Measurements from ENCODE around the gene DLL4.
A peak's percentile ranks its signal among the peaks of the same experiment; 100 is the strongest.
"Not testable (repeated sequence)": the region's sequence is repeated elsewhere in the genome, so short reads cannot be mapped to it uniquely, and the experiment has no call there.

DLL4 gene

DNA sequence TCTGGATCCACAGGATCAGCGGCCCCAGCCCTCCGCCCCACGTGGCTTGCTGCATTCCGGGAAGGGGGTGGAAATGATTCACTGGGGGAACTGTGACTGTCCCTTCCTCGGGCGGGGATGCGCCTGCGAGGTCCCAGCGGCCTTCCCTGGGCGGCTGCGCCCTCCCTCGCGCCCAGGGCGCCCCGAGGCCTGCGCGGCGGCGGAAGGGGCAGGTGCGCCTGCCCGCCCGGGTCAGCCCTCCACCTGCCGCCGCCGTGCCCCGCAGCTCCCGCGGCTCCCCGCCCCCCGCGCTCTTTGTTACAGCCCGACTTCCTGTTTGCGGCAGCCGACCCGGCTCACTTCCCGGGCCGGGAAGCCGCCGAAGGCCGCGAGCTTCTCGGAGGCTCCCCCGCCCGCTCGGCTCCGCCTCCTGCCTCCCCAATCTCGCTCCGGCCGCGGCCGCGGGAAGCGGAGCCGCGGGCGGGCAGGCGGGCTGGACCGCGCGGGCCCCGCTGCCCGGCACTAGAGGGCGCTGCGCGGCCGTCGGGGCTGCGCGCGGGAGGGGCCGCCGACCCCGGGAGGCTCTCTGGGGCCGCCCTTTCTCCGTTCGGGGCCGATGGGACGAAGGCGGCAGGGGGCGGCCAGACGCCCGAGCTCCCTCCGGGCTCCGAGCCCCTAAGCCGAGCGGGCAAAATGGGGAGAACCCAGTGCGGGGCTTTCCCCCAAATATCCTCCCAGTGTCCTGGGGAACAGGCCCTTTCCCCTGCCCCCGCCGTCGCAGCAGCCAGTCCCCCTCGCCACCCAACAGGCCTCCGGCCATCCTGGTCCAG is 12.6 kb downstream of the DLL4 start:
- peak; percentile 29 to 59 for DNase-seq (ENCODE audit: low read depth in 1 of 2, low spot score in 1 of 2)

DNA sequence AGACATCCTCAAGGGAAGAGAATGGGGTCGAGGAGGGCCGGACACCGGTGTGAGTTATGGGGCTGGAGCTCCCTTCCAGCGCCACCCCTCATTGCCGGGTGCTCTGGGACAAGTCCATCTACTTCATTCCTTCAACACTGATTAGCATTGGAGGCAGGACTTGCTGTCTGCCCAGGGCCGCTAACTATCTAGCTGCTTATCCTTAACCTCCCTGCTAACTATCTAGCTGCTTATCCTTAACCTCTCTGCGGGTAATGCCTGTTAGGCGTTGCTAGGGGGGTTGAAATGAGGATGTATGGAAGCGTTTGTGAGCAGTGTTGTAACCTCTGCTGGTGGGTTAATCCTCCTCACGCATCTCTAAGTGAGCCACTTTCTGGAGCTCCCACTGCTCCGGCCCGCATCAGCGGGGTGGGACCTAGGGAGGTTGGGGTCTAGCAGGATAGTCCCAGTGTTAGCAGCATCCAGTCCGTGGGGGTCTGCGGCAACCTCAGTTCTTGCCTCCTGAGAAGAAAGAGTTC is 13.3 kb downstream of the DLL4 start:
- no peak for DNase-seq (ENCODE audit: low read depth in 1 of 2, low spot score in 1 of 2)

- no peak for DNase-seq (ENCODE audit: low read depth in 1 of 2, low spot score in 1 of 2)
Observed at GRCh38 chr15:40942878-40943277, 13.7 kb downstream of the DLL4 start.

GRCh38 chr15:40943764-40944365 is 14.7 kb downstream of the DLL4 start:
- DNase-seq (ENCODE audit: low read depth in 1 of 2, low spot score in 1 of 2): no peak

- DNase-seq (ENCODE audit: low read depth in 1 of 2, low spot score in 1 of 2): no peak
Observed at GRCh38 chr15:40944510-40945296, 15.6 kb downstream of the DLL4 start.

GRCh38 chr15:40948706-40949473 is 19.8 kb downstream of the DLL4 start:
- DNase-seq (ENCODE audit: low read depth in 1 of 2, low spot score in 1 of 2): no peak

GRCh38 chr15:40949756-40950207 is 20.6 kb downstream of the DLL4 start:
- no peak for DNase-seq (ENCODE audit: low read depth in 1 of 2, low spot score in 1 of 2)

DNA sequence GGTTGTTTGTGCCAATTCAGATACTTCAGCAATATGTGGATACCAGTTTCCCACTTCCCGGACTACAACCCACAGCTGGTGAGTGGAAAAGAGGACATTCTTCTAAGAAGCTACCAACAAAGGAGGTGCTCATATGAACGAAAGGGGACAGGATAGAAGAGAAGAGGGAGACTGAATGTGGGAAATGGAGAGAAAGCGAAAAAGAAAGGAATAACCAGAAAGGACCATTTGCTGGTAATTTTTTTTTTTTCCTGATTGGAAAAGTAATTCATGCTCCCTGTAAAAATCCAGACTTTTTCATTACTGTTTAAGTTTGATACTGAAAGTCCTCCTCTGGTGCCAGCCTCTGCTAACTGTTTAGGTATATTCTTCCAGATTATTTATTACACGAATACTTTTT is 22.6 kb downstream of the DLL4 start:
- DNase-seq (ENCODE audit: low read depth in 1 of 2, low spot score in 1 of 2): no peak

DNA sequence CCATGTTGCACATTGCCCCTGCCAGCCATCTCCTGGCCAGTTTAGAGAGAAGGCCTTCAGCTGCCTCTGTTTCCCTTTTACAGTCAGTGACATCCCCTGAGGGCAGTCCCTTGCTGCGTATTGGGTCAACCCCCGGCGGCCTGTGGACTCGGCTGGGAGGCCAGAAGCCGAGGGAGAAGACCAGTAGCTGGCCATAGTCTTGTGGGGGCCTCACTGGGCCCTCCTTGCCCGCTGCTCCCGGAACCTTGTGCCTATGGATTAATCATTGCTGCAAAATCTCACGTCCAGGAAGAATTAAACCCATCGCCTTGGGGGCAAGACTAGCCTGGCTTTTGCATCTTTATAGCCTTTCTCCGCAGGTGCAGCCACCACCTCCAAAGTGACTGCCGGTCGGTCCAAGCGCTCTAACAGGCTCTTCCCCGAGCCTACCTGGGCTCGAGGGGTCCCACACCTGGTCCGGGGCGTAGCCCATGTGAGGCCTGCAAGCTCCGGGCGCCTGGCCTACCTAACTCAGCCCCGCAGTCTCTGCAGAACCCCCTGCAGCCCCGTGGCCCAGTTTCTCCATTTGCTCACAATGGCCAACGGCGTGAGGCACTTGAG is 23.3 kb downstream of the DLL4 start:
- DNase-seq (ENCODE audit: low read depth in 1 of 2, low spot score in 1 of 2): no peak

- DNase-seq (ENCODE audit: low read depth in 1 of 2, low spot score in 1 of 2): peak; percentile 88 to 90
Observed at GRCh38 chr15:40952901-40953712, 24.0 kb downstream of the DLL4 start, which contains the start of gene CHAC1. Gene CHAC1 (plus strand): TSS chr15:40953471. CDS start chr15:40953584, 113 bp downstream.

DNA sequence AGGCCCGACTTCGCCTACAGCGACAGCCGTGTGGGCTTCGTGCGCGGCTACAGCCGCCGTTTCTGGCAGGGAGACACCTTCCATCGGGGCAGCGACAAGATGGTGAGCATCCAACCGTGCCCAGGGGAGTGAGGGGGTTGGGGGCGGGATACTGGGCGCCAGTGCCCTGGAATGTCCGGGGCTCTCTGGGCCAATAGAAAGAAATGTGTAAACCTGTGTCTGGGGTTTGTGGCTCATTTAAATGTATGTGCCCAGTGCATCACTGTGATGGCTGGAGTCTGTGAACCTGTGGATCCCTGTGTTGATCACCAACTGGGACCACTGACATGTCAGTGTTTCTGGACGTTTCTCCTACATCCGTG is 24.6 kb downstream of the DLL4 start:
- DNase-seq (ENCODE audit: low read depth in 1 of 2, low spot score in 1 of 2): no peak

DNA sequence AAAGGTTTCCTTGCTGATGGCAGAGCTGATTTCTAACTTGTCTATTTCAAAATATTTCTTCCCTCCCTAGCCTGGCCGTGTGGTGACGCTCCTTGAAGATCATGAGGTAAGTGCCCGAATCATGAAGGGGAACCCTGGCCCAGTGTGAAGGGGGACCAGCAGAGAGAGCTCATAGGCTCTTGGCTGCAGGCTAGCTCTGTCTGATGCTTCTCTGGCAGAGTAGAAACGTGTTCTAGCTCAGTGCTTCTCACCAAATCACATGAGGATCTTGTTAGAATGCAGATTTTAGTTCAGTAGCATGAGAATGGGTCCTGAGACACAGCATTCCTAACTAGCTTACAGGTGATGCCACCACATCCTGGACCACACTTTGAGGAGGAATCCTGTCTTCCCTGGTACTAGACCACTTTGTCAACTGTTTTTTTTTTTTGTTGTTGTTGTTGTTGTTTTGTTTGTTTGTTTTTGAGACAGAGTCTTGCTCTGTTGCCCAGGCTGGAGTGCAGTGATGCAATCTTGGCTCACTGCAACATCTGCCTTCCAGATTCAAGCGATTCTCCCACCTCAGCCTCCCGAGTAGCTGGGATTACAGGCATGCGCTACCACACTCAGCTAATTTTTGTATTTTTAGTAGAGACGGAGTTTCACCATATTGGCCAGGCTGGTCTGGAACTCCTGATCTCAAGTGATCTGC is 25.2 kb downstream of the DLL4 start:
- DNase-seq (ENCODE audit: low read depth in 1 of 2, low spot score in 1 of 2): not testable (repeated sequence)

- DNase-seq (ENCODE audit: low read depth in 1 of 2, low spot score in 1 of 2): no peak
Observed at GRCh38 chr15:40955141-40955903, 26.2 kb downstream of the DLL4 start.

DNA sequence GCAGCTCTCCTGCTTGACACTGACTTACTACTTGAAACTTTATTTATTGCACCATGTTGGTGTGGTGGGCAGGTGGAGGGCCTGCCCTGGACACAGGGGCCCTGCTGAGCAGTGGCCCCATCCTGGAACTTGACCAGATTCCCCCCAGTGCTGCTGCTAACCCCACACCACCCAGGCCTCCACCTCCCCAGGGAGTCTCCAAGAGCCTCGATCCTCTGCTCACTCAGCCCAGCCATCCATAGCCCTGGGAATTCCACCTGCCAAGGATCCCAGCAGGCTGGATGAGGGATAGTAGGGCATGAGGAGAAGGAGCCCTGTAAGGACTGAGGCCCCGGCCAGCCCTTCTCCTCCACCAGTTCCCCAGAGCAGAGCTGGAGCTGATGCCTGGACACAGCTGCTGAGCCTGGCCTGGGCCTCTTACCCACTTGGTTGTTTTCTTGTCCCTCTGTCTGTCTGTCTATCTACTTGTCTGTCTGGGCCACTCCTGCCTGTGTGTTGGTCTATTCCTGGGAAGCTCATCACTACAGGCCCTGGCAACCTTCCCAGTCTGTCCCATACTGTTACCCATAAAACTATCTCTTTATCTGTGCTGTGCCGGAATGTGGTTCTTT is 26.9 kb downstream of the DLL4 start:
- no peak for DNase-seq (ENCODE audit: low read depth in 1 of 2, low spot score in 1 of 2)

DNA sequence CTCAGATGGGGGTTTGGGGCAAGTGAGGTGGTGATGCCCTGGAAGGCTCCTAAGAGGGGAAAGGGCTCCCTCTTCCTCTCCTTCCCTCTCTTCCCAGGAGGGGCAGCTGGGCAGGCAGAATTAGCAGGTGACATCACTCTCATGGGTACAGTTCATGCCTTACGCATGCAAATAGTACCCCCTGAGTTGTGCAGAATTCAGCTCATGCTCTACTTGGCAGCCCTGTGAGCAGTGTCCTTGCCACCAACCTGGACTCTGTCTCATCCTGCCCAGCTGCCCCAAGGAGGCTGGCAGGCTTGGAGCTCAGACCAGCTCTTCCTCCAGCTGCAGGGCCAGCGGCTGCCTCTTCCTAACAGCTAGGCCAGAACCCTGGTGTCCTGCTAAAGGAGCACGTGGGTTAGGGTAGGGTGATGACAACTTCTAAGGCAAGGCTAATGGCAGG is 27.4 kb downstream of the DLL4 start:
- DNase-seq (ENCODE audit: low read depth in 1 of 2, low spot score in 1 of 2): no peak

GRCh38 chr15:40957041-40957555 is 28.0 kb downstream of the DLL4 start:
- DNase-seq (ENCODE audit: low read depth in 1 of 2, low spot score in 1 of 2): no peak

DNA sequence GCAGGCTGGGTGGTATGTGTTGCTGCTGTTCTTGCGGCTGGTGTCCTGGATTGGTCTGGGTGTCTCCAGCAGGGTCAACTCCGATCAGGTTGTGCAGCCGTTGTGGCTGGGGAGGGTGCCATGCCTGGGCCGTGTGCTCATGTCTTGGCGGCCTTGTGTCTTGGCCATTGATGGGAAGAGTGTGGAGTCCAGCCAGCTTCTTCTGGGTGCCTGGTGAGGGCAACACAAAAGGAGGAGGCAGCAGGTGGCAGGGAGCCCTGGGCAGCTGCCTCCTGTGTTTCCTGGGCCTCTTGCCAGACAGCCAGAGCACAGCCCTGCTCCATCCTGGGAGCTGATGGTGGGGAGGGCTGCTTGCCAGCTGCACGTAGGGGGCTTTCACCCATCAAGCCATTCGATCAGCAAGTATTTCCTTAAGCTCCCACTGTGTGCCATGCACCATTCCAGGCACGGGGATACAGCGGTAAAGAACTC is 28.5 kb downstream of the DLL4 start:
- DNase-seq (ENCODE audit: low read depth in 1 of 2, low spot score in 1 of 2): no peak

Measured in stimulated activated CD4-positive, alpha-beta T cell treated with anti-CD3 and anti-CD28 coated beads, Interleukin-15, amount 100 ng/mL, for 1 hour (primary cell).